Activated gamma-delta T cell (primary cell): ENCODE measurements around the gene GRAMD1A.
"Not testable (repeated sequence)": the region's sequence is repeated elsewhere in the genome, so short reads cannot be mapped to it uniquely, and the experiment has no call there.

Experiments
- DNase-seq: peaks from one replicate; lab custom pipeline; 2025; lab: John Stamatoyannopoulos, UW

GRAMD1A gene

DNA sequence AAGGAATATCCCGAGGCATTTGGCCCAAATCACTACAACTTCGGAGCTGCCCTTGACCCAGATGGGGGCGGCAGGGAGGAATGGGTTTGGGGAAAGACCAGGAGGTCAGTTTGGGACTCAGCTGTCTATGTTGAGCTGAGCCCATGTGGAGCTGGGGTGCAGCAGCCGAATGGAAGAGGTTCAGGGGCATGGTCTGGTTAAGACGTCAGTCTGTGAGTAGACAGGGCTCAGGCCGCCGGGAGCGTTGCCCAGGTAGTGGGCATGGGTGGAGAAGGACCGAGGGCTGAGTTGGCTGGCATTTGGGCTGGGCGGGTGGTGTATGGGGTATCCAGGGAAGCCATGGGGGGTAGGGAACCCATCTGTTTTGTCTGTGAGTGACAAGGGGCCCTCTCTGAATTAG, 20.9 kb downstream of the GRAMD1A start:
- no peak for DNase-seq

- DNase-seq = no peak
Measured at GRCh38 chr19:35021596-35021995, 21.5 kb downstream of the GRAMD1A start.

DNA sequence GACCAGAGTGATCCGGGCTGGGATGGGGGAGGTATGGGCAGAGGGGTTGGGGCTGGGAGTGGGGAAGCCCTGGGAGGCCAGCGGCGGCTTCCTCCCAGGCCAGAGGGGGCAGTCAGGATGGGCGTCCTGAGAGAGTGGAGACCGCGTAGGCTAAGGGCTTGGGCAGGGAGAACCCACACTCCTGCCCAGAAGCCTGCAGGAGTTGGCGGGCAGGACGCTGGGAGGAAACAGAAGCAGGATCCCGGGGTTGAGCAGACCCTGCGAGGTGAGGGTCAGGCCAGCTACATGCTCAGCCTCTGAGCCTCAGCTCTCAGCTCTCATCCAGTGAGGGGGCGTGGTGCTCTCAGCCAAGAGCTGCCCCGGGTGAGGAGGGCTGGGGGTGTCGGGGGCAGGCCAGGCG, 22.3 kb downstream of the GRAMD1A start:
- DNase-seq = no peak

DNA sequence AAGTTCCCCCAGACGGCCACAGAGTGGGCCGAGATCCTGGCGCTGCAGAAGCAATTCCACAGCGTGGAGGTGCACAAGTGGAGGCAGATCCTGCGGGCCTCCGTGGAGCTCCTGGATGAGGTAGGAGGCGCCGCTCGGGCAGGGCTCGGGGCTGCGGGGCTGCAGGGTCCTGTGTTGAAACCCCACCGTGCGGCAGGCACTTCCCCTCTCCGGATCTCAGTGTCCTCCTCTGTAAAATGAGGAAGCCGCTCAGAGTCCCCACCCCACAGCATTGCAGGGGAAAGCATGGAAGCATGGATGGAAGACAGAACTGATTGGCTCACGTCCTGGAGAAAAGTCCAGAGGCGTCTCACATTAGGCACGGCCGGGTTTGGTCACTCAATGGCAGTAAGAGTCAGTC, 23.3 kb downstream of the GRAMD1A start:
- DNase-seq = no peak

DNA sequence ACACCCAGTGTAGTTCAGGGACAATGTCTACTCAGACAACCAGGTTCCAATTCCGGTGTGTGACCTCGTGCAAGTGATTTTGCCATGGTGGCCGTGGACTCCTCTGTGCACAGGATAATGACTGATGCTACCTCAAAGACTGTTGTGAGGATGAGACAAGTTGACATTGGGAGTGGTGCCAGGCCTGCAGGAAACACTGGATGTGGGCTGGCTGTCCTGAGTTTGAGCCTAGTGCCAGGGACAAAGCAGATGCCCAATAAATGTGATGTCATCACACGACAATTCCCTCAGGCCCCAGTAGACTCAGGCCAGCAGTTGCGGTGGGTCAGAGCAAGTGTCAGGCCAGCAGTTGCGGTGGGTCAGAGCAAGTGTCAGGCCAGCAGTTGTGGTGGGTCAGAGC, 24.0 kb downstream of the GRAMD1A start:
- DNase-seq = no peak

DNA sequence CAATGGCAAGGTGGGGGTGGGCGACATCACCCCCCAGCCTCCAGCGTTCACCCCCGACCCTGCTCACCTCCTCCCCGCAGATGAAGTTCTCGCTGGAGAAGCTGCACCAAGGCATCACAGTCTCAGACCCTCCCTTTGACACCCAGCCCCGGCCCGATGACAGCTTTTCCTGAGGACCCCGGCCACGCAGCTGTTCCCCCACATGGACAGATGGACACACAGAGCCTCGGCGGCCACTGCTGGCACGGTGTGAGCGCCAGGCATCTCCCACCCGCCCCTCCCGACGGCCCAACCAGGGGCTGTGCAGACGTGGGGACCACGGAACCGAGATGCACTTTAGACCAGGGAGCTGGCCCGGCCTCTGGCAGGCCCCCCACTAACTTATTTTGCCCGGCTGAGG, 25.8 kb downstream of the GRAMD1A start:
- DNase-seq = no peak

GRCh38 chr19:35026418-35026817, 26.3 kb downstream of the GRAMD1A start:
- DNase-seq = no peak

DNA sequence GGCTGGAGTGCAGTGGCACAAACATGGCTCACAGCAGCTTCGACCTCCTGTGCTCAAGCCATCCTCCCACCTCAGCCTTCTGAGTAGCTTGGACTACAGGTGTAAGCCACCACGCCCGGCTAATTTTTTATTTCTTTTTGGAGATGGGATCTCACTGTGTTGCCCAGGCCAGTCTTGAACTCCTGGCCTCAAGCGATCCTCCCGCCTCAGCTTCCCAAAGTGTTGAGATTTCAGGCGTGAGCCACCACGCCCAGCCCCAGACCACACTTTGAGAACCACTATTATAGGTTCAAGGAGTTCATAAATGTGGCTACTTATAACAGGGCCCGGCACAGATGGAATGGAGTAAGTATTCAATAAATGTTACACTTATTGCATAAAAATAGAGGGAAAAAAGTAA, 26.9 kb downstream of the GRAMD1A start:
- DNase-seq = no peak

DNA sequence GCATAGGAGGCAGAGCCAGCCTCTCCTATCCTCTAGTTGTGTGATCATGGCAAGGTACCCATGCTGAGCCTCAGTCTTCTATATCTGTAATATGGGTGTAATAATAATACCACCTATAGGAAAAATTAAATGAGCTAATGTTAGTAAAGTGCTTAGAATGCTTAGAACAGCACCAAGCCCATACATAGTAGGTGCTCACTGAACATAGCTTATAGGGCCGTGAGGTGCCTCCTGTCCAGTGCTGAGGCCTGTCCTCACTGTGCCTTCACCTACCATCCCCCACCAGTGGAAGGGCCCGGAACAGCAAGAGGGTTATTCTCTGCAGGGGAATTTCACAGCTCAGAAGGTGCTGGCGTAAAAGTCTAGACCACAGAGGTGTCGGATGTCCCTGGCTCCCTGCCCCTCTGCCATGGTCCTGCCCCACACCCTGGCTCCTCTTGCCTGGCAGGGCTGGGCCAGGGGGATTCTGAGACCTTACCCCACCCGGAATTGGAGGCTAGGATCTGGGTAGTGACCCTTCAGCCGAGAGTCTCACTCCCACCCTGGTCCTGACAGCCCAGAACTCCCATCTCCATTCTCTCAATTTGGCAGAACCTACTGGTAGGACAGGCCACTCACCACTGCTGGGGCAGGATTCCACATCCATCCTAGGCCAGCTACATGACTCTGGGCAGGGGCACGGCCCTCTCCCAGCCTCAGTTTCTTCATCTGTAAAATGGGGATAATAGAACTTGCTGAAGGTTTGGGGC, 27.9 kb downstream of the GRAMD1A start:
- no peak for DNase-seq

DNA sequence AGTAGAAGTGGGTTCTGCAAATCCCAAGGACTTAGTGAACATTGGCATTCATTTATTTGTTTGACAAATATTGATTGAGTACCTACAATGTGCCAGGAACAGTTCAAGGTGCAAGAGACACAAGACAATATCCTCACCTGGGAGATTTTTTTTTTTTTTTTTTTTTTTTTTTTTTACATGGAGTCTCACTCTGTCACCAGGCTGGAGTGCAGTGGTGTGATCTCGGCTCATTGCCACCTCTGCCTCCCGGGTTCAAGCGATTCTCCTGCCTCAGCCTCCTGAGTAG, 28.4 kb downstream of the GRAMD1A start:
- DNase-seq = not testable (repeated sequence)

DNA sequence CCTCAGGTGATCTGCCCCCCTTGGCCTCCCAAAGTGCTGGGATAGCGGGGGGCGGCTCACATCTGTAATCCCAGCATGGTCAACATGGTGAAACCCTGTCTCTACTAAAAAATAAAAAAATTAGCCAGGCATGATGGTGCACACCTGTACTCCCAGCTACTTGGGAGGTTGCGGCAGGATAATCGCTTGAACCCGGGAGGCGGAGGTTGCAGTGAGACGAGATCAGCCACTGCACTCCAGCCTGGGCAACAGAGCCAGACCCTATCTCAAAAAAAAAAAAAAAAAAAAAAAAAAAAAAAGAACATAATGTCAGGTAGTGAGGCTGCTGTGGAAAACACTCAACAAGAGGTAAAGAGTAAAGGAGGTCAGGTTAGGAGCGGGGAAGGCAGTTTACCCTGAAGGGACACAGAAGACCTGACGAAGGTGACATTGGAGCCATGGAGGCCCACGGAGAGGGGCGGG, 29.2 kb downstream of the GRAMD1A start:
- DNase-seq = not testable (repeated sequence)

DNA sequence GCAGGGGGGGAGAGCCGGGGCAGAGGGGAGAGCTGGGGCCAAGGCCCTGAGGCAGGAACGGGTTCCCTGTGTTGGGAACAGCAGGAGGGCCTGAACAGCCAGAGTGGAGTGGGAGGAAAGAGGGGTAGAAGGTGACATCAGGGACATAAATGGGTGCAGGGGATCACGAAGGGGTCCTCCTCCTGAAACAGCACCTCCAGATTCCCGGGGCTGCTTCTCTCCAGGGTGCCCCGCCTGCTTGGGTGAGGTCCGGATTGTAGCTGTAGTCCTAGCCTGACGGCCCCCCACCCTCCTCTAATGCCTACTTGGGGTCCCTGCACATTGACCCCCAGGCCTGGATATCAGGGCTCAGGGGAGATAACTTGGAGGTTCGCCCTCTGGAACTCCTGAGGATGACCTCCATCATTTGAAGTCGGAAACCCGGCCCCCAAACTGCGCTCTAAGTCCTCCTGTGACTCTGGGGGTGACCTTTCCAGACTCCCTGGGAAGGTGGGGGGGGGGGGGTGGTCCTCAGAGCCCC, 29.7 kb downstream of the GRAMD1A start:
- no peak for DNase-seq

GRCh38 chr19:35030257-35031071, 30.3 kb downstream of the GRAMD1A start, which contains the start of gene SCN1B:
SCN1B (plus strand) TSS chr19:35030470; CDS start chr19:35030821, 351 bp downstream.
- peak; percentile 52 for DNase-seq

DNA sequence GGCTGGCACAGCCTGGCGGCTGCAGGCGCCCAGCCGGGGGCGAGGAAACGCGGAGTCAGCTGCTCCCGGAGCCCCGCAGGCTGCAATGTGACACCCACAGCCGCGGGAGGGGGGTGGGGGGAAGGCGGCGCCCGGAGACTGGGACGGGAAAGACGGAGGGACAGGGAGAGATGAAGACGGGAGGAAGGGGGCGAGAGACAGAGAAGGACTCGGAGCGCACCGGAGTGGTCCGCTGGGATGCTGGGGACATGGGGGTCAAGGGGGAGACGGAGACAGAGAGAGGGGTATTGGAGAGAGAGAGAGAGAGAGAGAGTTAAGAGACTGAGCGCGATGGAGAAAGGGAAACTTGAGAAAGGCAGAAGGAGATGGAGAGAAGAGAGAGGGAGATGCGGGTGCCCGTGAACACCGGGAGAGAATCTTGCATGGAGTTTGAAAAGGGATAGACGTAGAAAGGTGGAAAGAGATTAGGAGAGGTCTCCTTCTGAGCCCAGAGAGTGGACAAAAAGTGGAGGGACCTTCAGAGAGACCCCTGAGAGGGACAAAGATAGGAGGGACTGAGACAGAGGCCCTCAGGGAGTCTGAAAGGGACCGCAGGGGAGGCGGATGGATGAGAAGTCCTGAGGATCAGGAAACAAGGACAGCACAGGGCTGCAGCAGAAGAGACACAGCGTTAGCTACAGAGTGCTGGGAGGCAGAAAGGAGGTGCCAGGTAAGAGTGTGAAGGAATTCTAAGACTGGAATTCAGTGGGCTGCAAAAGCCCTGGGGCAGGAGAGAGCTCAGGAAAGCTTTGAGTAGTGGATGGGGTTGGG, 31.2 kb downstream of the GRAMD1A start:
- DNase-seq = no peak

GRCh38 chr19:35032356-35032865, 32.3 kb downstream of the GRAMD1A start:
- DNase-seq = no peak

GRCh38 chr19:35033067-35034004, 33.2 kb downstream of the GRAMD1A start:
- DNase-seq = no peak

- DNase-seq = no peak
Measured at GRCh38 chr19:35034005-35034502, 33.9 kb downstream of the GRAMD1A start.

- no peak for DNase-seq
Measured at GRCh38 chr19:35034588-35035382, 34.7 kb downstream of the GRAMD1A start.

GRCh38 chr19:35037716-35038622, 37.8 kb downstream of the GRAMD1A start:
- DNase-seq = no peak
